ENCODE data around the gene FANCE. TPM values are rescaled to one million over a fixed set of nuclear protein-coding genes. Genes with fewer than 3 reads are reported as not detected.
A peak's percentile ranks its signal among the peaks of the same experiment; 100 is the strongest.

The FANCE gene
- total RNA-seq, 1 experiment from 2014 or later = 4.3 TPM

DNA sequence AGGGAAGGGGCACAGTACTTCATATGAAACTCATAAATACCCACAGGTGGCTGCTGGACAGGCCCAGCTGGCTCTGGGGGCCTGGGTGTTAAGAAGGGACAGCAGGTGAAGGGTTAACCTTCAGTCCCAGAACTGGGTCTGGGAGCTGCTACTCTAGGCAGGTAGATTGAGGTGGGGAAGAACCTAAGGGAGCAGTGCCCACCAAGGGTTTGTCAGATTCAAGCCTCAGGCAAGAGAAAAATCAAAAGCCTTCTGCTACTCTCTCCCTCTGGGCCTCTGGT lies 21.7 kb downstream of the FANCE start:
- no TSS peak for BruUV-seq (replicated peaks)
- CTCF ChIA-PET = interaction anchor here (0.6 kb wide), 1 partner anchor 8 kb away, joined by 5 read pairs; no protein-coding TSS in a partner anchor

DNA sequence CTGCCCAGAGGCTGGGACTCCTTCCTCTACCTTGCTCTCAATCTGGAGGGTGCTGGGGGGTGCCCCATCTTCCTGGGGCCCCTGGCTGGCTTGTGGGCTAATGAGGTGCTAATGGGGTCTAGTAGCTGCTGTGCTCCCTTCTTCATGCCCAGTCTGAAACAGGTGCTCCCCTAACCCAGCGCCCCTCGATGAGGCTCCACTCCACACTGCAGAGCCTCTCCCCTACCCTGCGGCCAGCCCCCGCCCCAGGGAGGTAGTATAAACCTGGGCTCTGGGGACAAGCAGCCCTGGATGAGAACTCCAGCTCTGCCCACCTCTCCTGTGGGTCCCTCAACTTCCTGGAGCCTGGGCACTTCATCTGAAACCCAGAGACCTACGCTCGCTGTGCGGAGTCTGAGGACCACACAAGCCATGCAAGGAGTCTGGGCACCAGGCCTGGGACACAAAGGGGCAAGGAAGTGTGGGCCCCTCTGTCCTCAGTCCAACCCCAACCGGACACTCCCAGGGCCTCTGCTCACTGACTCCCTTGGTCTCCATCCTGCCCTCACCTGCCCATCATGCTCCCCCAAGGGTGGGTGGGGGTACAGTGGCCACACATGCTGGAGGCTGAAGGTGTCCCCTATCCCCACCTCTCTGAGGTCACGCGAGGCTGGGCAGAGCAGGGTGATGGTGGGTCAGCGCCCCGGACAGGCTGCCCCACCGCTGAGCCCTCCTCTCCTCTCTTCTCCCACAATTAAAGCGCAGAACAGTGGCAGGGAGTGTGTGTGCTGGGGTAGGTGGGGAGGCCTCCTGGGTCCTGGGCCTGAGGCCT lies 22.2 kb downstream of the FANCE start:
- 0 out of 2 replicates have a peak, but pooled peaks have one; percentile 31 for TF ChIP-seq SIN3A (IDR thresholded peaks at IDR 0.05; ENCODE audit: borderline replicate concordance, insufficient read depth, low read depth, low read length)
- TF ChIP-seq, protein P1, sequence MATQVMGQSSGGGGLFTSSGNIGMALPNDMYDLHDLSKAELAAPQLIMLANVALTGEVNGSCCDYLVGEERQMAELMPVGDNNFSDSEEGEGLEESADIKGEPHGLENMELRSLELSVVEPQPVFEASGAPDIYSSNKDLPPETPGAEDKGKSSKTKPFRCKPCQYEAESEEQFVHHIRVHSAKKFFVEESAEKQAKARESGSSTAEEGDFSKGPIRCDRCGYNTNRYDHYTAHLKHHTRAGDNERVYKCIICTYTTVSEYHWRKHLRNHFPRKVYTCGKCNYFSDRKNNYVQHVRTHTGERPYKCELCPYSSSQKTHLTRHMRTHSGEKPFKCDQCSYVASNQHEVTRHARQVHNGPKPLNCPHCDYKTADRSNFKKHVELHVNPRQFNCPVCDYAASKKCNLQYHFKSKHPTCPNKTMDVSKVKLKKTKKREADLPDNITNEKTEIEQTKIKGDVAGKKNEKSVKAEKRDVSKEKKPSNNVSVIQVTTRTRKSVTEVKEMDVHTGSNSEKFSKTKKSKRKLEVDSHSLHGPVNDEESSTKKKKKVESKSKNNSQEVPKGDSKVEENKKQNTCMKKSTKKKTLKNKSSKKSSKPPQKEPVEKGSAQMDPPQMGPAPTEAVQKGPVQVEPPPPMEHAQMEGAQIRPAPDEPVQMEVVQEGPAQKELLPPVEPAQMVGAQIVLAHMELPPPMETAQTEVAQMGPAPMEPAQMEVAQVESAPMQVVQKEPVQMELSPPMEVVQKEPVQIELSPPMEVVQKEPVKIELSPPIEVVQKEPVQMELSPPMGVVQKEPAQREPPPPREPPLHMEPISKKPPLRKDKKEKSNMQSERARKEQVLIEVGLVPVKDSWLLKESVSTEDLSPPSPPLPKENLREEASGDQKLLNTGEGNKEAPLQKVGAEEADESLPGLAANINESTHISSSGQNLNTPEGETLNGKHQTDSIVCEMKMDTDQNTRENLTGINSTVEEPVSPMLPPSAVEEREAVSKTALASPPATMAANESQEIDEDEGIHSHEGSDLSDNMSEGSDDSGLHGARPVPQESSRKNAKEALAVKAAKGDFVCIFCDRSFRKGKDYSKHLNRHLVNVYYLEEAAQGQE (IDR thresholded peaks at IDR 0.05; ENCODE audit: insufficient read depth in 1 of 2, low read depth in 2 of 2, low read length in 1 of 2) = no peak
- no peak for TF ChIP-seq TCF7L2 (IDR thresholded peaks at IDR 0.05; ENCODE audit: low read depth, low read length)
- peak; percentile 37; the same call in 1 of the 2 replicates for TF ChIP-seq POLR2AphosphoS5 (IDR thresholded peaks at IDR 0.05; ENCODE audit: low read depth, low read length)
- TF ChIP-seq, protein P2, sequence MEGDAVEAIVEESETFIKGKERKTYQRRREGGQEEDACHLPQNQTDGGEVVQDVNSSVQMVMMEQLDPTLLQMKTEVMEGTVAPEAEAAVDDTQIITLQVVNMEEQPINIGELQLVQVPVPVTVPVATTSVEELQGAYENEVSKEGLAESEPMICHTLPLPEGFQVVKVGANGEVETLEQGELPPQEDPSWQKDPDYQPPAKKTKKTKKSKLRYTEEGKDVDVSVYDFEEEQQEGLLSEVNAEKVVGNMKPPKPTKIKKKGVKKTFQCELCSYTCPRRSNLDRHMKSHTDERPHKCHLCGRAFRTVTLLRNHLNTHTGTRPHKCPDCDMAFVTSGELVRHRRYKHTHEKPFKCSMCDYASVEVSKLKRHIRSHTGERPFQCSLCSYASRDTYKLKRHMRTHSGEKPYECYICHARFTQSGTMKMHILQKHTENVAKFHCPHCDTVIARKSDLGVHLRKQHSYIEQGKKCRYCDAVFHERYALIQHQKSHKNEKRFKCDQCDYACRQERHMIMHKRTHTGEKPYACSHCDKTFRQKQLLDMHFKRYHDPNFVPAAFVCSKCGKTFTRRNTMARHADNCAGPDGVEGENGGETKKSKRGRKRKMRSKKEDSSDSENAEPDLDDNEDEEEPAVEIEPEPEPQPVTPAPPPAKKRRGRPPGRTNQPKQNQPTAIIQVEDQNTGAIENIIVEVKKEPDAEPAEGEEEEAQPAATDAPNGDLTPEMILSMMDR (IDR thresholded peaks at IDR 0.05) = no peak
- no peak overlapping the region for H3K4me3 ChIP-seq (ENCODE audit: low read depth in 2 of 2, low read length in 2 of 2)
- POLR2A ChIA-PET = interaction anchor here (0.6 kb wide), 2 partner anchors 31 to 914 kb away, joined by 3 to 5 read pairs; no protein-coding TSS in a partner anchor
- no TSS peak for BruUV-seq (replicated peaks)
- no peak overlapping the region for H3K27ac ChIP-seq (ENCODE audit: low read length)
- no peak for DNase-seq (ENCODE audit: low read depth, low spot score)
- no peaks in the 10 kb centered on the region for H3K9me3 ChIP-seq (ENCODE audit: control insufficient read depth, insufficient read depth, low read depth, low read length)
- intact Hi-C loops (cut with micrococcal nuclease; ENCODE audit: unreplicated experiment) (no loop called here), in situ Hi-C loops (cut with HindIII; ENCODE audit: low pct_unique_long_range_greater_than_20kb, low sequenced_read_pairs) (no loop called here)
- peaks cover 36% of the 10 kb centered on the region for H3K4me1 ChIP-seq (ENCODE audit: control insufficient read depth, insufficient read depth, low read length)
- no peaks in the 10 kb centered on the region for H3K27me3 ChIP-seq (ENCODE audit: control insufficient read depth, insufficient read depth, low read length)
- peak; percentile 66 for ATAC-seq
- CTCF ChIA-PET = interaction anchor here (0.6 kb wide), 1 partner anchor 8 kb away, joined by 5 read pairs; no protein-coding TSS in a partner anchor
- H3K36me3 ChIP-seq (ENCODE audit: control insufficient read depth, insufficient read depth, low read length) = peaks cover 21% of the 10 kb centered on the region

More for the DNA sequence above, 21.7 kb downstream of the FANCE start:
- POLR2A ChIA-PET = interaction anchor here (0.6 kb wide), 2 partner anchors 31 to 913 kb away, joined by 3 to 5 read pairs; no protein-coding TSS in a partner anchor
- H3K4me3 ChIP-seq (ENCODE audit: low read depth in 2 of 2, low read length in 2 of 2) = no peak overlapping the region
- peaks cover 26% of the 10 kb centered on the region for H3K36me3 ChIP-seq (ENCODE audit: control insufficient read depth, insufficient read depth, low read length)
- H3K27me3 ChIP-seq (ENCODE audit: control insufficient read depth, insufficient read depth, low read length) = no peaks in the 10 kb centered on the region
- DNase-seq (ENCODE audit: low read depth, low spot score) = no peak
- peak; percentile 14 for ATAC-seq
- in situ Hi-C loops (cut with HindIII; ENCODE audit: low pct_unique_long_range_greater_than_20kb, low sequenced_read_pairs) (no loop called here), intact Hi-C loops (cut with micrococcal nuclease; ENCODE audit: unreplicated experiment) (no loop called here)
- peaks cover 36% of the 10 kb centered on the region for H3K4me1 ChIP-seq (ENCODE audit: control insufficient read depth, insufficient read depth, low read length)
- no peak overlapping the region for H3K27ac ChIP-seq (ENCODE audit: low read length)
- no peaks in the 10 kb centered on the region for H3K9me3 ChIP-seq (ENCODE audit: control insufficient read depth, insufficient read depth, low read depth, low read length)
- no peak for TF ChIP-seq SIN3A (IDR thresholded peaks at IDR 0.05; ENCODE audit: borderline replicate concordance, insufficient read depth, low read depth, low read length)
